Loucy (cell line): ENCODE data around the gene TOB1.
"Not testable (repeated sequence)": the region's sequence is repeated elsewhere in the genome, so short reads cannot be mapped to it uniquely, and the experiment has no call there.

Experiments
- EZH2phosphoT487 ChIP-seq: fragments of 200-600 bp; IDR thresholded peaks from 2 replicates; pipeline ENCODE4 v1.6.1; 2018; ENCODE audit warnings: antibody characterized with exemption, mild to moderate bottlenecking, moderate library complexity, borderline replicate concordance
- TF ChIP-seq, protein P1 (sequence below): fragments of 200-600 bp; sonication (generic); conservative IDR thresholded peaks from 2 replicates; pipeline ENCODE4 v1.5.1; 2014; ENCODE audit warnings: mild to moderate bottlenecking, antibody characterized with exemption, low read length

DNA sequence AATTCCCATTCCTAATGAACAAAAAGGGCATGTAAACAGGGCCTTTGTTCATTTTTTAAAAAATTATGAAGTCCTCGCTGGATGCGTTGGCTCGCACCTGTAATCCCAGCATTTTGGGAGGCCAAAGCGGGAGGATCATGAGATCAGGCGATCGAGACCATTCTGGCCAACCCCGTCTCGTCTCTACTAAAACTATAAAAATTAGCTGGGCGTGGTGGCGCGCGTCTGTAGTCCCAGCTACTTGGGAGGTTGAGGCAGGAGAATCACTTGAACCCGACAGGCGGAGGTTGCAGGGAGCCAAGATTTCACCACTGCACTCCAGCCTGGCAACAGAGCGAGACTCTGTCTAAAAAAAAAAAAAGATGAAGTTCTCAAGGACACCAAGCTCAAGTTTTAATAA, 6.4 kb downstream of the TOB1 start:
- TF ChIP-seq, protein P1, sequence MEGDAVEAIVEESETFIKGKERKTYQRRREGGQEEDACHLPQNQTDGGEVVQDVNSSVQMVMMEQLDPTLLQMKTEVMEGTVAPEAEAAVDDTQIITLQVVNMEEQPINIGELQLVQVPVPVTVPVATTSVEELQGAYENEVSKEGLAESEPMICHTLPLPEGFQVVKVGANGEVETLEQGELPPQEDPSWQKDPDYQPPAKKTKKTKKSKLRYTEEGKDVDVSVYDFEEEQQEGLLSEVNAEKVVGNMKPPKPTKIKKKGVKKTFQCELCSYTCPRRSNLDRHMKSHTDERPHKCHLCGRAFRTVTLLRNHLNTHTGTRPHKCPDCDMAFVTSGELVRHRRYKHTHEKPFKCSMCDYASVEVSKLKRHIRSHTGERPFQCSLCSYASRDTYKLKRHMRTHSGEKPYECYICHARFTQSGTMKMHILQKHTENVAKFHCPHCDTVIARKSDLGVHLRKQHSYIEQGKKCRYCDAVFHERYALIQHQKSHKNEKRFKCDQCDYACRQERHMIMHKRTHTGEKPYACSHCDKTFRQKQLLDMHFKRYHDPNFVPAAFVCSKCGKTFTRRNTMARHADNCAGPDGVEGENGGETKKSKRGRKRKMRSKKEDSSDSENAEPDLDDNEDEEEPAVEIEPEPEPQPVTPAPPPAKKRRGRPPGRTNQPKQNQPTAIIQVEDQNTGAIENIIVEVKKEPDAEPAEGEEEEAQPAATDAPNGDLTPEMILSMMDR: not testable (repeated sequence)
- not testable (repeated sequence) for TF ChIP-seq EZH2phosphoT487
